GM12801 (cell line): Measurements from ENCODE around the gene LITAF.

ENCODE experiments used
- TF ChIP-seq, protein P1 (sequence below): IDR thresholded peaks from one replicate; pipeline ENCODE4 v1.5.1; 2011; ENCODE audit warnings: control low read depth; ENCODE audit not compliant: insufficient read length; ENCODE audit errors: extremely low read depth

The LITAF gene

DNA sequence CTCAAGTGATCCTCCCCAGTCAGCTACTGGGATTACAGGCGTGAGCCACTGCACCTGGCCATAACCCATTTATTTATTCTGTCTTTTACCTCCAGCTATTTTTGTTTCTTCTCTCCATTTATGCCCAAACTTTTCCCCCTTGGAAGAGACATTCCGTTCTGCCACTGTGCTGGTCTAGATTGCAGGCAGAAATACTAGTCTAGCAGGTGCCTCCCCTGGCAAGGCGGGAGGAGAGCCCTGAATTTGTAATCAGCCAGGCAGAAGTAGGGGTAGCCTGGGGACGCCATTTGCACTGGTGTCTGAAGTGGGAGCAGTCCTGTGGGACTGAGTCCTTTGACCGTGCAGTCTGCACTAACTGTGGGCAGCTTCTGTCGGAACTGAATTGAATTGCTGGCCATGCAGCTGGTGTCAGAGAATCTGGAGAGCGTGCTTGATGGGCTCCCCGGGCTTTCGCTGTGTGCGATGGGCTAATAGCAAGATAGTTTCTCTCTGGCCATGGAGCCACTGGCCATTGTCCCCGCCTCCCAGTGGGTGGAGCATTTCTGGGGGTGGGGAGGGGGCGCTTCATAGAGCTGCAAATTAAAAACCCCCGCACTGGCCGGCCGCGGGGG is 31.5 kb upstream of the LITAF start:
- TF ChIP-seq, protein P1, sequence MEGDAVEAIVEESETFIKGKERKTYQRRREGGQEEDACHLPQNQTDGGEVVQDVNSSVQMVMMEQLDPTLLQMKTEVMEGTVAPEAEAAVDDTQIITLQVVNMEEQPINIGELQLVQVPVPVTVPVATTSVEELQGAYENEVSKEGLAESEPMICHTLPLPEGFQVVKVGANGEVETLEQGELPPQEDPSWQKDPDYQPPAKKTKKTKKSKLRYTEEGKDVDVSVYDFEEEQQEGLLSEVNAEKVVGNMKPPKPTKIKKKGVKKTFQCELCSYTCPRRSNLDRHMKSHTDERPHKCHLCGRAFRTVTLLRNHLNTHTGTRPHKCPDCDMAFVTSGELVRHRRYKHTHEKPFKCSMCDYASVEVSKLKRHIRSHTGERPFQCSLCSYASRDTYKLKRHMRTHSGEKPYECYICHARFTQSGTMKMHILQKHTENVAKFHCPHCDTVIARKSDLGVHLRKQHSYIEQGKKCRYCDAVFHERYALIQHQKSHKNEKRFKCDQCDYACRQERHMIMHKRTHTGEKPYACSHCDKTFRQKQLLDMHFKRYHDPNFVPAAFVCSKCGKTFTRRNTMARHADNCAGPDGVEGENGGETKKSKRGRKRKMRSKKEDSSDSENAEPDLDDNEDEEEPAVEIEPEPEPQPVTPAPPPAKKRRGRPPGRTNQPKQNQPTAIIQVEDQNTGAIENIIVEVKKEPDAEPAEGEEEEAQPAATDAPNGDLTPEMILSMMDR, result no peak

DNA sequence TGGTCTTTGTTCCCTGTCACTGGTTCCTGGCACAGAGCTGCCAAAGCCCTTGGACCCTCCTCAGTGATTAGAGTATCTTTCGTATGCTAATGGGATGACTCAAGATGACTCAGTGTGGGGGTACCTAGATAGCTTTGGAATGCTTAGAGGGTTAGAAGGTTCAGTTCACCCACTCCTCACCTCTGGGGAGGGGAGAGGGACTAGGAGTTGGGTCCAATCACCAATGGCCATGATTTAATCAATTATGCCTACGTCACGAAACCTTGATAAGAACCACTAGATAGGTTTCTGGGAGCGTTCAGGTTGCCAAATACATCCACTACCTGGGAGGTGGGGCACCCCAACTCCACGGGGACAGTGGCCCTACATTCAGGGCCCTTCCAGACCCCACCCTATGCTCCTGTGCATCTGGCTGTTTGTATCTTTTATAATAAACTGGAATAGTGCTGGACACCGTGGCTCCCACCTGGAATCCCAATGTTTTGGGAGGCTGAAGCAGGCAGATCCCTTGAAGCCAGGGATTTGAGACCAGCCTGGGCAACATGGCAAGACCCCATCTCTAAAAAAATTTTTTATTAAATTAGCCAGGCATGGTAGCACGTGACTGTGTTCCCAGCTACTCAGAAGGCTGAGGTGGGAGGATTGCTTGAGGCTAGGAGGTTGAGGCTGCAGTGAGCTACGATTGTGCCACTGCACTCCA is 29.2 kb upstream of the LITAF start:
- TF ChIP-seq, protein P1, result no peak

DNA sequence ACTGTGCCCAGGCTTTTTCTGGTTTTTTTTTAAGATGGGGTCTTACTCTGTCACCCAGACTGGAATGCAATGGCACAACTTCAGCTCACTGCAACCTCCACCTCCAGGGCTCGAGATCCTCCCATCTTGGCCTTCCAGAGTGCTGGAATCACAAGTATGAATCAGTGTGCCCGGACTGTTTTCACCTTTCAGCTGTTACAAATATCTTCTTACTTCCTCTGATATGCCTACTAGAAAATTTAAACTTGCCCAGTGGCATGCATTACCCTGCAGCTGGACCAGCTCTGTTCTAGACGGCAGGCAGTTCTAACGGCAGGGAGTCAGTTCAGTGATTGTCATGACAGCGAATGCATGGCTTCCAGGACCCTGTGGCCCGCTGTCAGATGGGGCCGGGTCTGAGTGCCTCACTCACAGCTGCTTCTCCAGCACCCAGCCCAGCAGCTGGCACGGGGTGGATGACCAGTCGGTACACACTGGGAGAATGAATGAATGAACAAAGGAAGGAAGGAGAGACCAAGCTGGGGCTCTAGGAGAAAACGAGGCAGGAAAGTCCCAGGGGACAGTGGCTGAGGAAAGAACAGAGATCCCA is 28.0 kb upstream of the LITAF start:
- TF ChIP-seq, protein P1, result no peak

DNA sequence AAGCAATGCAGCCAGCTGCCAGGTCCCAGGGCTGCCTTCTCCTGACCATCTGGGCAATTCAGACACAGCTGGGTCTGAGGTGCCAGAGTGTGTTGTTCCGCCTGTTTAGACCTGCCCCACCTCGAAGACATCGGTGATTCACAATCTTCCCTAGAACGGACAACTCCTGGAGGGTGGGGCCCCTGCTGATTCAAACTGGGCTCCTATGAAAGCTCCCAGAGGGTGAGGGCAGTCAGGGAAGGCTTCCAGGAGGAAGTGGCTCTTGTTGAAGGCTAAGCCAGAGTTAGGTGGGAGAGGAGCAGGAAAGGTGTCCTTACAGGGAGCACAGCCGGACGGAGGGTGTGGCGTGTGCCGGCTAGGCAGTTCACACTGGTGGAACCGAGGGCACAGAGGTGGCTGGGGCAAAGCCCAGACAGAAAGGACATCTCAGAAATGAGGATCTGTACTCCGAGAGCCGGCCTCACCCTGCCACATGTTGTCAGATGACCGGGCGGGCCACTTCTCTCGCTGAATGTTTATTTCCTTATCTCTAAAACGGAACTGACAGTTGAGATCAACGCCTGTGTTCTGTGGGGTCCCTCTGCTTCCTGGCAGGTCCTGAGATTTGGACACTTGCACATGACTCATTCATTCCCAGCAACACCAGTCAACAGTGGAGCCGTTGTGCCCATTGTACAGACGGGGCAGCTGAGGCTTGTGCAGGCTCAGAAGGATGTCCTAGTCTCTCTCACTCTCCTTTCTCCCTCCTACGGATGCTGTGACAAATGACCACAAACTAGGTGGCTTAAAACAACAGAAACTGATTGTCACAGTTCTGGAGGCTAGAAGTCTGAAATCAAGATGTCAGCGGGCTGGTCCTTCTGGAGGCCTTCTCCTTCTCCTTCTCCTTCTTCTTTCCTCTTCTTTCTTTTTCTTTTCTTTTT is 26.9 kb upstream of the LITAF start:
- TF ChIP-seq, protein P1, result no peak

DNA sequence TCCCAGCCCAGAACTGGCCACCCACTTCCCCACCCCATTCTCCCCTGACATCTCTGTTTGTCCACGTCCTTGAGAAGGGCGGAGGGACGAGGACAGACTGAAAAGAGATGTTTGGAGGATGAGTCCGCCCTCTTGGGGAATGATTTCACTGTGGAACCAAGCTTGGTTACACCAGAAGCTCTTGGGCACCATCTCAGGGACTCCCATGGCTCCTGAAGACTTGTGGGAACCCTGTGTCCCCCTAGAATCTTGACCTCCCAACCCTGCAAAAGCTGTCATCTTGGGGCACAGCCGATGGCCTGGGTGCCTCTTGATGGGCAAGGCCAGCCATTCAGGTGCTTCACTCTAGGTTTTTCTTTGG is 25.9 kb upstream of the LITAF start:
- TF ChIP-seq, protein P1, result no peak

DNA sequence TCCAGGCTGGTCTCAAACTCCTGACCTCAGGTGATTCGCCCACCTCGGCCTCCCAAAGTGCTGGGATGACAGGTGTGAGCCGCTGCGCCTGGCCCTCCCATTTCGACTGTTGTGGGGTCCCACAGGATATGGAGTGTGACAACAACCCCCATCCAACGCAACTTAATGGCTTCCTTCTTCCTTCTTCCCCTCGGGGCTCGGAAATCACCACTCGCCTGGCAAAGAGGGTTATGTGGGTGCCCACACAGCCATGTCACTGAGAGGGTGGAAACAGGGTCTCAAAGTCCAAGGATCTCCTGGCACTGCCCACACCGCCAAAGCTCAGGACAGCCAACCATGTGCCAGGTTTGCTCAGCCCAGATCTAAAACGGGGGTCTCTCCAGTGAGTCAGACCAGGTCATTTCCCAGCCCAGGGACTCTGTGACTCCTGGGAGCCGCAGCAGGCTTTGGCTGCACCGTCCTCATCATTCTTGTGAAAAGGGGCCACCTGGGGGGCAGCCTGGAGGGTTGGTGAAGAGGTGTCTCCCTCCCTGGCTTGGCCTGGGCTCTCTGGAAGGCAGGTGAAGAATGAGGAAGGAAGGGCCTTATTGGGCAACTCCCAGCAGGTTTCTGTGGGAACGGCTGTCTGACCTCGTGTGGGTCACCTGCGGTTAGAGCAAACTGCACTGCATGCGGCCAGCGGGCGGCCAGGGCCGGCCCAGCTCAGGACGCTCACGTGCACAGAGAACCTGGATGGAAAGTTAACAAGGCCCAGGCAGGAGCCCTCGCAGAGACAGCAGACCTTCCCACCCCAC is 25.3 kb upstream of the LITAF start:
- TF ChIP-seq, protein P1, result no peak
